Endothelial cell of umbilical vein (primary cell): ENCODE measurements around the gene KCNJ6. TPM values are rescaled to one million over a fixed set of nuclear protein-coding genes. Genes with fewer than 3 reads are reported as not detected.

ENCODE experiments used
- BruUV-seq: library from RNA; stranded (reverse); fragments of 400-500 nt; replicated peaks from 2 replicates; lab custom pipeline; 2021; lab: Mats Ljungman, UMichigan
- CTCF ChIA-PET: fragments of 300-600, 350-600 bp; sonication (Branson Sonifier 250); formaldehyde crosslinking; loops from one replicate; lab custom pipeline; 2021; ENCODE audit warnings: antibody characterized with exemption, inconsistent platforms; lab: Charles Lee
- POLR2A ChIA-PET: fragments of 300-600, 350-600 bp; sonication (Branson Sonifier 250); formaldehyde crosslinking; loops from one replicate; lab custom pipeline; 2021; ENCODE audit warnings: antibody characterized with exemption, inconsistent platforms; lab: Charles Lee
- DNase-seq: peaks from one replicate; pipeline ENCODE4 v3.0.0-alpha.2; 2011; ENCODE audit warnings: low read depth, low spot score
- FAIRE-seq: peaks from 2 replicates; lab custom pipeline; 2011; peaks lifted over from hg19 to GRCh38; lab: Jason Lieb, UNC
- H2AFZ ChIP-seq: 2 replicates; pipeline ENCODE4 v1.6.0; 2012; ENCODE audit warnings: low read depth, low read length, control low read depth, inconsistent platforms
- H3K27ac ChIP-seq: 2 replicates; pipeline ENCODE4 v1.5.1; 2011; ENCODE audit warnings: low read depth, mild to moderate bottlenecking, control low read depth, low read length, moderate library complexity; ENCODE audit not compliant: insufficient read depth
- H3K27me3 ChIP-seq, 2 experiments: 2 replicates each; pipeline versions ENCODE4 v1.6.0 to v1.6.1; 2011; ENCODE audit warnings: low read length in 2 of 2, mixed read lengths in 1 of 2; ENCODE audit not compliant: control insufficient read depth in 2 of 2, insufficient read depth in 2 of 2
- H3K36me3 ChIP-seq, 2 experiments: 2 replicates in 1 of 2; 3 replicates in 1 of 2; pipeline ENCODE4 v1.5.1; 2011; ENCODE audit warnings: low read length in 2 of 2, mild to moderate bottlenecking in 1 of 2, moderate library complexity in 1 of 2; ENCODE audit not compliant: control insufficient read depth in 2 of 2, insufficient read depth in 2 of 2; ENCODE audit errors: extremely low read depth in 1 of 2
- H3K4me1 ChIP-seq: 3 replicates; pipeline ENCODE4 v1.5.1; 2011; ENCODE audit warnings: mild to moderate bottlenecking, low read length; ENCODE audit not compliant: control insufficient read depth, insufficient read depth; ENCODE audit errors: extremely low read depth
- H3K4me2 ChIP-seq: 2 replicates; pipeline ENCODE4 v1.6.1; 2011; ENCODE audit warnings: low read length, control low read depth, mixed read lengths; ENCODE audit not compliant: insufficient read depth
- H3K4me3 ChIP-seq, 3 experiments: fragments of 200-600 bp in 1 of 3; sonication (generic), shearing (Covaris generic) in 1 of 3; replicated peaks in 1 of 3; 2 replicates each; pipeline ENCODE4 v1.5.1; 2011 to 2016; ENCODE audit warnings: control low read depth in 3 of 3, low read length in 3 of 3, mild to moderate bottlenecking in 2 of 3, inconsistent platforms in 1 of 3, low read depth in 1 of 3, moderate library complexity in 1 of 3; ENCODE audit not compliant: insufficient read depth in 1 of 3
- H3K79me2 ChIP-seq: 2 replicates; pipeline ENCODE4 v1.6.0; 2012; ENCODE audit warnings: low read length, inconsistent platforms; ENCODE audit not compliant: control insufficient read depth, insufficient read depth
- H3K9ac ChIP-seq: replicated peaks from 2 replicates; pipeline ENCODE3; 2011; ENCODE audit warnings: low read length, control low read depth; ENCODE audit not compliant: insufficient read depth; ENCODE audit errors: extremely low read depth
- H3K9me1 ChIP-seq: replicated peaks from 3 replicates; pipeline ENCODE4 v1.6.0; 2011; ENCODE audit warnings: mild to moderate bottlenecking, low read length; ENCODE audit not compliant: control insufficient read depth, insufficient read depth; ENCODE audit errors: extremely low read depth
- H3K9me3 ChIP-seq: replicated peaks from 2 replicates; pipeline ENCODE4 v1.5.1; 2012; ENCODE audit warnings: low read length, inconsistent platforms; ENCODE audit not compliant: control insufficient read depth, insufficient read depth
- H4K20me1 ChIP-seq: replicated peaks from 2 replicates; pipeline ENCODE3; 2011; ENCODE audit warnings: mild to moderate bottlenecking, low read length; ENCODE audit not compliant: control insufficient read depth, insufficient read depth; ENCODE audit errors: extremely low read depth
- EZH2 ChIP-seq: IDR thresholded peaks from 2 replicates; pipeline ENCODE4 v1.6.1; 2012; ENCODE audit warnings: borderline replicate concordance, low read depth, mild to moderate bottlenecking, moderate library complexity, low read length, inconsistent platforms; ENCODE audit not compliant: severe bottlenecking
- FOS ChIP-seq: IDR thresholded peaks from 2 replicates; pipeline ENCODE4 v1.6.1; 2011; ENCODE audit warnings: mild to moderate bottlenecking, low read length, moderate library complexity, borderline replicate concordance; ENCODE audit not compliant: insufficient read depth
- GATA2 ChIP-seq: IDR thresholded peaks from 2 replicates; pipeline ENCODE4 v1.7.0; 2011; ENCODE audit warnings: low read depth, mild to moderate bottlenecking, moderate library complexity, mixed read lengths, low read length; ENCODE audit not compliant: insufficient read length, insufficient read depth
- JUN ChIP-seq: IDR thresholded peaks from 2 replicates; pipeline ENCODE4 v1.6.1; 2011; ENCODE audit warnings: borderline replicate concordance, low read depth; ENCODE audit not compliant: insufficient read length, insufficient read depth
- MYC ChIP-seq: IDR thresholded peaks from one replicate; pipeline ENCODE4 v1.6.1; 2011; ENCODE audit warnings: mild to moderate bottlenecking, low read depth, low read length
- POLR2A ChIP-seq: IDR thresholded peaks from 2 replicates; pipeline ENCODE4 v1.6.1; 2012; ENCODE audit warnings: low read depth, mild to moderate bottlenecking, control low read depth, low read length
- POLR2AphosphoS5 ChIP-seq: IDR thresholded peaks from 2 replicates; pipeline ENCODE4 v1.6.1; 2012; ENCODE audit warnings: low read depth, mild to moderate bottlenecking, control low read depth, low read length, moderate library complexity; ENCODE audit not compliant: insufficient read depth
- dilution Hi-C: fragments of 300-500 bp; cut with MboI; formaldehyde crosslinking; loops from one replicate; pipeline ENCODE4 v1.15.0; 2019; ENCODE audit warnings: low sequenced_read_pairs; ENCODE audit not compliant: extremely low pct_ligation_motif_present
- intact Hi-C: fragments of 100-400 bp; cut with micrococcal nuclease; formaldehyde crosslinking; loops from one replicate; pipeline ENCODE4 v1.10.0; 2022
- polyA plus RNA-seq, 4 experiments: library from polyadenylated mRNA; depleted of rRNA in 3 of 4; stranded (reverse) in 3 of 4; unstranded in 1 of 4; fragments of >200 nt; gene quantifications; 2 replicates each; pipeline versions ENCODE4 v1.2.1 to v1.2.3, GENCODE V29; 2011 to 2012; ENCODE audit warnings: missing spikeins in 1 of 4
- total RNA-seq: library from RNA; stranded (reverse); gene quantifications from 2 replicates; pipeline ENCODE4 v1.2.3, GENCODE V29; 2021
- TF ChIP-seq, protein P1 (sequence below), 2 donors: IDR thresholded peaks; 1 replicate in 1 of 2; 2 replicates in 1 of 2; pipeline ENCODE4 v1.5.1; 2011; ENCODE audit warnings: low read length in 2 of 2, mild to moderate bottlenecking in 2 of 2, moderate library complexity in 2 of 2, control low read depth in 1 of 2, inconsistent platforms in 1 of 2, low read depth in 1 of 2; ENCODE audit not compliant: insufficient read depth in 1 of 2; ENCODE audit errors: extremely low read depth in 1 of 2
- TF ChIP-seq, protein P2 (sequence below): IDR thresholded peaks from 2 replicates; pipeline ENCODE4 v1.6.1; 2011; ENCODE audit not compliant: insufficient read depth, insufficient read length

Gene KCNJ6
- total and polyA plus RNA-seq, 2 donors (not counting 3 experiments of a cell fraction or from before 2014, with no cell fraction given) = not detected

DNA sequence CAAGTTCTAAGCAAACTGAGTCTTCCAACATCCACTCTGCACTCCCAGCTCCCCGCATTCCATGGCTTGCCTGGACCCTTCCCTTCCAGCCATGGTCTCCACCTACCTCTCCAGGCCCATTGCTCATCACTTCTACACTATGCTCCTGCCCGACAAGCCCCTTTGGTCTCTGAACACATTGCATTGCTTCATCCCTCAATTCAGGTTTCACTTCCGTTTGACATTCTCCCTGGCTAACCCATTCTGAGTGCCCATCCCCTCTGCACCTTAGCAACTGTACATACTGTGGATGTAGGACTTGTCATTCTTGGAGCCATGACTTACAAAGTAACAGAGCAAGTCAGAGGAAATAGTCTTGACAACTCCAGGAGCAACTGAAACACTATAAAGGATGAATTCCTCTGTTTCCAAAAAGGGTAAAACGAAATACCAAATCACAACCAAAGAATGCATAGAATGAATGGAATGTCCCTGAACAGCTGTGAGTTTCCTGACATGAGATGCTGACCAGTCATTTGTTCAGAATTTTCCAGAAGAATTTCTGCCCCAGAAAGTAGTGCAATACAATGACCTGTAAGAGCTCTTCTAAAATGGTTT lies 66.7 kb downstream of the KCNJ6 start:
- POLR2A ChIA-PET = no interaction called here
- FAIRE-seq = peak; percentile 72
- Histone ChIP-seq H3K9me3 (no peaks in the 10 kb centered on the region), H3K4me1 (peaks cover 10% of the 10 kb centered on the region), H3K4me2 (no peak overlapping the region), H3K36me3 (no peaks in the 10 kb centered on the region), H3K9me1 (no peaks in the 10 kb centered on the region), H3K27me3 (no peaks in the 10 kb centered on the region), H3K27ac (peak overlapping the region; percentile 15), H2AFZ (no peak overlapping the region), H3K9ac (no peak overlapping the region), H3K4me3 (no peak overlapping the region), H3K79me2 (no peaks in the 10 kb centered on the region), H4K20me1 (no peaks in the 10 kb centered on the region)
- DNase-seq = peak; percentile 41
- intact Hi-C loops (no loop called here), dilution Hi-C loops (no loop called here)
- no TSS peak for BruUV-seq
- peak; percentile 38 for TF ChIP-seq FOS
- TF ChIP-seq JUN = no peak
- TF ChIP-seq MYC = no peak
- no peak for TF ChIP-seq POLR2AphosphoS5
- CTCF ChIA-PET = interaction anchor here (0.8 to 1.1 kb wide), 2 partner anchors 9 to 14 kb away, joined by 3 to 4 read pairs; no protein-coding TSS in a partner anchor

DNA sequence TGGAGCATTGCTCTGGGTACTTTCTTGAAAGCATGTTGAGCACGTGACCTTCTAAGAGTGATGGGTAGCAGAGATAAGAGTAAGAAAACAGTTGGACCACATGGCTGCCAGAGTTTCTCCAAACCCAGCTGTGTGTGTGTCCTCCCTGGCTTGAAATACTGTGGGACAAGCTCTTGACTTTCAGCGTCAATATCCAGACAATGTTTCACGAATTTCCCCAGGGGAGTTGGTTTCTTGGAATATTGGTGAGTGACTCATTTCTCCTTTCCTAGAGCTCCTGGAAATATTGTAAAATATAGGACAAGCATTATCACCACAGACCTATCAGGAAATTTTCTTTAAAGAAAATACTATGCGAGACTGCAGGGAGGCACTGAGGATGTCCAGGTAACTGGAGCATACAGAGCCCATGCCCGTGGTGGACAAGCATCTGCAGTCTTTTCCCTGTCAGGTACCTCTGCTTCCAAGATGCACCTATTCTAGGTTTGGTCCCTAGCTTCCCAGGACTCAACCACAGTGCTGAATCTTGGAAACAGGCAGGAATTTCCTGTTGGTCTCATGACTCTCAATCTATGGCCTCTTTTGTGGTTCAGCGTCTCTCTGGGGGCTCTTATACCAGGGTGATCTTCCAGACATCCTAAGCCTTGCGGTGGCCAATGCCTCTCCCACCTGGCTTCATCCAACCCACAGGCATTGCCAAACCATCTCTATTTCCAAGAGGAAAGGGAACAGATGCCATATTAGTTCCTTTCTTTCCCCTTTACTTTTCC lies 67.4 kb downstream of the KCNJ6 start:
- Histone ChIP-seq H2AFZ (no peak overlapping the region), H3K79me2 (no peaks in the 10 kb centered on the region), H3K4me1 (peaks cover 10% of the 10 kb centered on the region), H3K4me2 (no peak overlapping the region), H4K20me1 (no peaks in the 10 kb centered on the region), H3K9ac (no peak overlapping the region), H3K9me1 (no peaks in the 10 kb centered on the region), H3K9me3 (no peaks in the 10 kb centered on the region), H3K4me3 (no peak overlapping the region), H3K27ac (peak overlapping the region; percentile 15), H3K27me3 (no peaks in the 10 kb centered on the region), H3K36me3 (no peaks in the 10 kb centered on the region)
- POLR2A ChIA-PET = no interaction called here
- no peak for DNase-seq
- CTCF ChIA-PET = interaction anchor here (1.1 kb wide), 1 partner anchor 14 kb away, joined by 4 read pairs; no protein-coding TSS in a partner anchor
- BruUV-seq = no TSS peak
- TF ChIP-seq POLR2AphosphoS5 (no peak), JUN (no peak), FOS (no peak), EZH2 (no peak), MYC (no peak), POLR2A (no peak), GATA2 (no peak)
- TF ChIP-seq, protein P1, sequence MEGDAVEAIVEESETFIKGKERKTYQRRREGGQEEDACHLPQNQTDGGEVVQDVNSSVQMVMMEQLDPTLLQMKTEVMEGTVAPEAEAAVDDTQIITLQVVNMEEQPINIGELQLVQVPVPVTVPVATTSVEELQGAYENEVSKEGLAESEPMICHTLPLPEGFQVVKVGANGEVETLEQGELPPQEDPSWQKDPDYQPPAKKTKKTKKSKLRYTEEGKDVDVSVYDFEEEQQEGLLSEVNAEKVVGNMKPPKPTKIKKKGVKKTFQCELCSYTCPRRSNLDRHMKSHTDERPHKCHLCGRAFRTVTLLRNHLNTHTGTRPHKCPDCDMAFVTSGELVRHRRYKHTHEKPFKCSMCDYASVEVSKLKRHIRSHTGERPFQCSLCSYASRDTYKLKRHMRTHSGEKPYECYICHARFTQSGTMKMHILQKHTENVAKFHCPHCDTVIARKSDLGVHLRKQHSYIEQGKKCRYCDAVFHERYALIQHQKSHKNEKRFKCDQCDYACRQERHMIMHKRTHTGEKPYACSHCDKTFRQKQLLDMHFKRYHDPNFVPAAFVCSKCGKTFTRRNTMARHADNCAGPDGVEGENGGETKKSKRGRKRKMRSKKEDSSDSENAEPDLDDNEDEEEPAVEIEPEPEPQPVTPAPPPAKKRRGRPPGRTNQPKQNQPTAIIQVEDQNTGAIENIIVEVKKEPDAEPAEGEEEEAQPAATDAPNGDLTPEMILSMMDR (IDR thresholded peaks at IDR 0.05; ENCODE audit: extremely low read depth in 1 of 2, insufficient read depth in 1 of 2, low read depth in 1 of 2, low read length in 2 of 2) = no peak
- TF ChIP-seq, protein P2, sequence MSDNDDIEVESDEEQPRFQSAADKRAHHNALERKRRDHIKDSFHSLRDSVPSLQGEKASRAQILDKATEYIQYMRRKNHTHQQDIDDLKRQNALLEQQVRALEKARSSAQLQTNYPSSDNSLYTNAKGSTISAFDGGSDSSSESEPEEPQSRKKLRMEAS = no peak
- dilution Hi-C loops (no loop called here), intact Hi-C loops (no loop called here)
- no peak for FAIRE-seq
